Measurements from ENCODE around the gene LCE5A. TPM values are rescaled to one million over a fixed set of nuclear protein-coding genes. Genes with fewer than 3 reads are reported as not detected.

The LCE5A gene
- total RNA-seq, 1 experiment from 2014 or later = not detected

- DNase-seq = no peak
- Mint-ChIP-seq H3K27me3 (ENCODE audit: unreplicated experiment) (peaks cover 14% of the 10 kb centered on the region), H3K9me3 (ENCODE audit: low read depth, unreplicated experiment) (peaks cover 24% of the 10 kb centered on the region), H3K36me3 (ENCODE audit: insufficient read depth, unreplicated experiment) (no peaks in the 10 kb centered on the region), H3K27ac (ENCODE audit: unreplicated experiment) (no peak overlapping the region), H3K4me3 (ENCODE audit: low read depth, unreplicated experiment) (no peak overlapping the region), H3K4me1 (ENCODE audit: low read depth, unreplicated experiment) (no peaks in the 10 kb centered on the region)
- CTCF ChIA-PET = no interaction called here
- TF ChIP-seq CTCF (IDR thresholded peaks at IDR 0.05; ENCODE audit: unreplicated experiment) = no peak
- intact Hi-C loops (cut with micrococcal nuclease; ENCODE audit: unreplicated experiment) = no loop called here
- no TSS peak for BruUV-seq (replicated peaks)
Observed at GRCh38 chr1:152473887-152474537, 36.6 kb upstream of the LCE5A start.

DNA sequence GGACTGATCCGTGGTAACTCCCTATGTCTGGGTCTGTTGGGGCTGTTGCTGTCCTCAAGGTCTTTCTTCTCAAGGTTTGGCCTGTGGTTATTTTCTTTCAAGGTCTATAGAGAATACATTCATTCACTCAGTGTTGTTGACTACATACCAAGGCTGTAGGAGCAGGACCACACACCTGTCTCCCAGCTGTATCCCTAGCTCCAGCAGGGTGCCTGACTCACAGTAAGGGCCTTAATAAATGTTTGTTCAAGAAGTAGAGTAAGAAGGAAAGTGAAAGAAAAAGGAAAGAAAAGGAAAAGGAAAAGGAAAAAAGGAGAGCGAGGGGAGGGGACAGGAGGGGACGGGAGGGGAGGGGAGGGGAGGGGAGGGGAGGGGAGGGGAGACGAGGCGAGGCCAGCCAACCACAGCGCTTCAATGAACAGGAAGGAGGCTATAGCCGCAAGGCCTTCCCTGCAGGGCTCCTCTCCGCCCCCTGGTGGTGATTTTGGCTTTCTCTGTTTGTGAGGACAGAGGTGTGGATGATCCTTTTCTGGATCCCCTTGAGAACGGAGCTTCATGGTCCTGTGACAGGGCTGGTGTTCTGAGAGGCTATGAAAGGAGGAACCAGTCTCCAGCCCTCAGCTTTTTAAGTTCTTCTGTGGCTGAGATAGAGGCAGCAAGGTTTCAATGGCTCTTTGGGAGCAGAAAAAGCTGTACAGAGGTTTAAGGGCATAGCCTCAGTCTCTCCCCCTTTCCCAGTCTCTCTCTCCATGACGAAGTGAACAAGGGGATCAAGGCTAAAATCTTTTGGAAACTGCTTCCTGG lies 30.6 kb upstream of the LCE5A start:
- intact Hi-C loops (cut with micrococcal nuclease; ENCODE audit: unreplicated experiment) = no loop called here
- Mint-ChIP-seq H3K36me3 (ENCODE audit: insufficient read depth, unreplicated experiment) (no peaks in the 10 kb centered on the region), H3K4me1 (ENCODE audit: low read depth, unreplicated experiment) (no peaks in the 10 kb centered on the region), H3K4me3 (ENCODE audit: low read depth, unreplicated experiment) (no peak overlapping the region), H3K27me3 (ENCODE audit: unreplicated experiment) (peaks cover 46% of the 10 kb centered on the region), H3K27ac (ENCODE audit: unreplicated experiment) (no peak overlapping the region), H3K9me3 (ENCODE audit: low read depth, unreplicated experiment) (peaks cover 19% of the 10 kb centered on the region)
- peak; percentile 87 for DNase-seq
- CTCF ChIA-PET = interaction anchor here (0.6 to 1.6 kb wide), 4 partner anchors 21 to 645 kb away, joined by 5 to 17 read pairs (median 6); partner anchors contain the start of gene LCE2A
- BruUV-seq (replicated peaks) = no TSS peak
- peak; percentile 48 for TF ChIP-seq CTCF (IDR thresholded peaks at IDR 0.05; ENCODE audit: unreplicated experiment)

DNA sequence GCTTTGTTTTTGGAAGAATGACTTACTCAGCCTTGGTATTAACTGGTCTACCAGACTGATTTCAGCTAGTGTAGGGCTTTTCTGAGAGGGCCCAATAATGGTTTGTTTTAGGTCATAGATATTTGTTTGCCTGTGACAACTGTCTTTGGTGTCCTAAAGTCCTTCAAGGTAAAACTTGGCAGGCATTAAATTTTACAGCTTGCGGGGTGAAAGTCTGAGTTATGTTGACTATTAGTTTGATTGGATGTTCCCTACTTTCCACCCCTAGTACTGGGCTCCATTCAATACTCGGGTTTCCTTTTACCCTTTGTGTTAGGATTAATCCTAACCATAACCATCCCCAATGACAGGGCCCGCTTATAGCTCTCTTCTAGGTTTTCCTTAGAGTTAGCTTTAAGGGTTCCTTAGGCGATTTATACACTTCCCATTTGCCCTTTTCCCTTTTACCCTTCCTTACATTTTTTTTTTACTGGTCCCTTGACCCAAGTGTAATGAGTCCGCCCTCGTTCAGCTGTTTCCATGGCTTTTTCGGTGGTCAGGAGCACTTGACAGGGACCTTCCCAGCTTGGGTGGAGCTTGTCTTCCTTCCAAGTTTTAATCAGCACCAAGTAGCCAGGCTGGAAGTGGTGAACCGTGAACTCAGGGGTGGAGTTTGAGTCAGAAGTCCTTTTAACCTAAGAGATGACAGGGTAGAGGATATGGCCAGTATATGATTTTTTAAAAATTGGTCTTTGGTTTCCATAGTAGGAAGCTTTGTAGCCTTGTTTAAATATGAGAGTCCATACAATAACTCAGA lies 28.5 kb upstream of the LCE5A start:
- Mint-ChIP-seq H3K4me1 (ENCODE audit: low read depth, unreplicated experiment) (no peaks in the 10 kb centered on the region), H3K9me3 (ENCODE audit: low read depth, unreplicated experiment) (peaks cover 12% of the 10 kb centered on the region), H3K4me3 (ENCODE audit: low read depth, unreplicated experiment) (no peak overlapping the region), H3K27me3 (ENCODE audit: unreplicated experiment) (peaks cover 55% of the 10 kb centered on the region), H3K36me3 (ENCODE audit: insufficient read depth, unreplicated experiment) (no peaks in the 10 kb centered on the region), H3K27ac (ENCODE audit: unreplicated experiment) (no peak overlapping the region)
- TF ChIP-seq CTCF (IDR thresholded peaks at IDR 0.05; ENCODE audit: unreplicated experiment) = no peak
- BruUV-seq (replicated peaks) = no TSS peak
- intact Hi-C loops (cut with micrococcal nuclease; ENCODE audit: unreplicated experiment) = no loop called here
- no peak for DNase-seq
- CTCF ChIA-PET = interaction anchor here (0.6 kb wide), 1 partner anchor 796 kb away, joined by 5 read pairs; no protein-coding TSS in a partner anchor

DNA sequence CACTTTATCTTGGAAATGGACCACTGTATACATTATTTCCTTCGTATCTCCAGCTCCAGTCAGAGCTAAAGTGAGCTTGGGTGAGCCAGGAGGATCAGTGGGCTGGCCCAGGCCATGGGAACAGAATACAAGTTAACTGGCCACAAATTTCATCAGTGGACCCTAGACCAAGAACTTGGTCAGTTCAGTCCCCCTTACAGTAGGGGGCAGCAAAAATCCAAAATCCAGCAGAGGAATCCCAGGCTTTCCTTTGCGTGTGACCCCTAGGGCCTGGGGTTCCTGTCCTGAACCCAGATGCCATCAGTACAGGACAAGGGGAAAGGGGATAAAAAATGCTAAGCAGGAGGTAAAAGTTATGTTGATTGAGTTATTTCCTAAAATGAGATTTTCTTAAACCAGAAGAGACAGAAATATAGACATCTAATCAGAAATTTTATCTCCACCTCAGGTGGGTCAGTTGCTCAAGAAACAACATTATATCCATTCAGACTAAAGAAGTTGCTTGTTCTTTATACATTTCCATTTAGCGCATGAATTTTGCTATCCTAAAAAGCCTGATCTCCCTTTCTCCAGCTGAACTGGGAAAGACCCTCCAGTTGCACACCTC lies 24.1 kb upstream of the LCE5A start:
- DNase-seq = peak; percentile 30
- H3K4me3 Mint-ChIP-seq (ENCODE audit: low read depth, unreplicated experiment) = no peak overlapping the region
- no peaks in the 10 kb centered on the region for H3K9me3 Mint-ChIP-seq (ENCODE audit: low read depth, unreplicated experiment)
- intact Hi-C loops (cut with micrococcal nuclease; ENCODE audit: unreplicated experiment) = no loop called here
- BruUV-seq (replicated peaks) = no TSS peak
- peaks cover 51% of the 10 kb centered on the region for H3K27me3 Mint-ChIP-seq (ENCODE audit: unreplicated experiment)
- H3K4me1 Mint-ChIP-seq (ENCODE audit: low read depth, unreplicated experiment) = no peaks in the 10 kb centered on the region
- CTCF ChIA-PET = interaction anchor here (0.7 kb wide), 1 partner anchor 47 kb away, joined by 3 read pairs; no protein-coding TSS in a partner anchor
- H3K36me3 Mint-ChIP-seq (ENCODE audit: insufficient read depth, unreplicated experiment) = no peaks in the 10 kb centered on the region
- peak; percentile 37 for TF ChIP-seq CTCF (IDR thresholded peaks at IDR 0.05; ENCODE audit: unreplicated experiment)
- H3K27ac Mint-ChIP-seq (ENCODE audit: unreplicated experiment) = no peak overlapping the region

Data from Calu3 (cell line).